HepG2 (cell line): ENCODE measurements around the gene MSI2. TPM values are rescaled to one million over a fixed set of nuclear protein-coding genes. Genes with fewer than 3 reads are reported as not detected.

ENCODE experiments used
- ATAC-seq: fragments of 200-7000 bp; cut with Tn5 transposase; 3 replicates; pipeline ENCODE4 v1.9.1; 2020; ENCODE audit warnings: mild to moderate bottlenecking, moderate library complexity
- BruUV-seq: library from RNA; stranded (reverse); fragments of 400-500 nt; replicated peaks from 2 replicates; lab custom pipeline; 2021; lab: Mats Ljungman, UMichigan
- CTCF ChIA-PET: fragments of 300-600 bp; formaldehyde crosslinking; extraction: SDS; loops from one replicate; lab custom pipeline; 2021; ENCODE audit warnings: low total read pairs, inconsistent platforms, low intra/inter-chr PET ratio; lab: Yijun Ruan, JAX
- POLR2A ChIA-PET: fragments of 350-600 bp; sonication (Branson Sonifier 250); formaldehyde crosslinking; loops from one replicate; lab custom pipeline; 2020; ENCODE audit warnings: antibody characterized with exemption, inconsistent platforms; lab: Yijun Ruan, JAX
- DNase-seq: peaks from one replicate; pipeline ENCODE4 v3.0.0-alpha.2; 2015; ENCODE audit warnings: low spot score
- FAIRE-seq: peaks from 3 replicates; lab custom pipeline; 2011; peaks lifted over from hg19 to GRCh38; lab: Jason Lieb, UNC
- H2AFZ ChIP-seq: one replicate; pipeline ENCODE4 v1.6.1; 2011; ENCODE audit warnings: low read length, inconsistent platforms
- H3K27ac ChIP-seq: fragments of 300-600 bp; 3 replicates; pipeline ENCODE4 v1.8.0; 2011; ENCODE audit warnings: mixed run types, mild to moderate bottlenecking, mixed read lengths, low read length, inconsistent platforms; ENCODE audit not compliant: insufficient read depth; ENCODE audit errors: extremely low read length
- H3K27me3 ChIP-seq, 2 experiments: fragments of 200-600 bp in 1 of 2; 2 replicates in 1 of 2; 3 replicates in 1 of 2; pipeline versions ENCODE4 v1.6.0 to v1.8.0; 2011; ENCODE audit warnings: low read length in 2 of 2, mild to moderate bottlenecking in 2 of 2, moderate library complexity in 2 of 2, inconsistent platforms in 1 of 2; ENCODE audit not compliant: insufficient read depth in 2 of 2, control insufficient read depth in 1 of 2
- H3K36me3 ChIP-seq, 2 experiments: fragments of 200-600 bp in 1 of 2; replicated peaks in 1 of 2; 2 replicates in 1 of 2; 3 replicates in 1 of 2; pipeline versions ENCODE4 v1.5.1 to v1.8.0; 2011; ENCODE audit warnings: low read length in 2 of 2, inconsistent platforms in 1 of 2; ENCODE audit not compliant: insufficient read depth in 2 of 2, control insufficient read depth in 1 of 2
- H3K4me1 ChIP-seq: 2 replicates; pipeline ENCODE4 v1.5.1; 2012; ENCODE audit warnings: low read length, inconsistent platforms; ENCODE audit not compliant: insufficient read depth
- H3K4me2 ChIP-seq: 2 replicates; pipeline ENCODE4 v1.6.0; 2011; ENCODE audit warnings: low read depth, low read length, inconsistent platforms
- H3K4me3 ChIP-seq, 3 experiments: fragments of 200-600 bp in 1 of 3; sonication (generic), shearing (Covaris generic) in 1 of 3; replicated peaks in 1 of 3; 2 replicates each; pipeline ENCODE4 v1.5.1; 2011 to 2016; ENCODE audit warnings: low read length in 3 of 3, inconsistent platforms in 2 of 3, low read depth in 2 of 3, mild to moderate bottlenecking in 2 of 3, control low read depth in 1 of 3, mixed read lengths in 1 of 3; ENCODE audit not compliant: insufficient read depth in 1 of 3
- H3K79me2 ChIP-seq: one replicate; pipeline ENCODE4 v1.6.1; 2011; ENCODE audit warnings: low read length, inconsistent platforms; ENCODE audit not compliant: insufficient read depth
- H3K9ac ChIP-seq: 2 replicates; pipeline ENCODE4 v1.6.0; 2011; ENCODE audit warnings: mild to moderate bottlenecking, low read depth, low read length, inconsistent platforms; ENCODE audit not compliant: insufficient read depth
- H3K9me3 ChIP-seq: 2 replicates; pipeline ENCODE4 v1.5.1; 2012; ENCODE audit warnings: mild to moderate bottlenecking, low read length
- H4K20me1 ChIP-seq: 2 replicates; pipeline ENCODE4 v1.6.0; 2011; ENCODE audit warnings: inconsistent platforms, mild to moderate bottlenecking, low read length, moderate library complexity; ENCODE audit not compliant: insufficient read depth
- HDAC2 ChIP-seq: sonication (generic); formaldehyde crosslinking; IDR thresholded peaks from 2 replicates; pipeline ENCODE4 v1.4.0; 2020; ENCODE audit warnings: missing genetic modification reagents
- MXI1 ChIP-seq: IDR thresholded peaks from 3 replicates; pipeline ENCODE4 v1.6.1; 2012; ENCODE audit warnings: low read depth, low read length, inconsistent platforms, borderline replicate concordance
- ZBTB39 ChIP-seq: sonication (generic); formaldehyde crosslinking; IDR thresholded peaks from 2 replicates; pipeline ENCODE4 v1.5.0; 2020; ENCODE audit warnings: missing genetic modification reagents
- ZNF263 ChIP-seq: sonication (generic); formaldehyde crosslinking; IDR thresholded peaks from 2 replicates; pipeline ENCODE4 v1.4.0; 2020; ENCODE audit warnings: missing genetic modification reagents
- ZNF550 ChIP-seq: sonication (generic); formaldehyde crosslinking; IDR thresholded peaks from 2 replicates; pipeline ENCODE4 v1.4.0; 2020; ENCODE audit warnings: mild to moderate bottlenecking, missing genetic modification reagents, borderline replicate concordance
- ZNF619 ChIP-seq: sonication (generic); formaldehyde crosslinking; IDR thresholded peaks from 2 replicates; pipeline ENCODE4 v1.4.0; 2020; ENCODE audit warnings: mild to moderate bottlenecking, missing genetic modification reagents
- ZNF687 ChIP-seq: sonication (generic); formaldehyde crosslinking; IDR thresholded peaks from 2 replicates; pipeline ENCODE4 v1.5.1; 2020; ENCODE audit warnings: mild to moderate bottlenecking, missing genetic modification reagents, moderate library complexity
- WGBS: methylation state at CpG from one replicate; pipeline ENCODE4 v1.1.6; 2017; ENCODE audit warnings: low lambda C conversion rate; 5-methylcytosine and 5-hydroxymethylcytosine counted together
- in situ Hi-C: cut with HindIII; loops from 2 replicates; pipeline ENCODE4 v1.10.0; 2017; ENCODE audit warnings: low pct_unique_long_range_greater_than_20kb; ENCODE audit not compliant: extremely low pct_ligation_motif_present
- intact Hi-C: fragments of 100-400 bp; cut with micrococcal nuclease; formaldehyde crosslinking; loops from one replicate; pipeline ENCODE4 v1.10.0; 2022; ENCODE audit not compliant: unreplicated experiment
- polyA plus RNA-seq, 8 experiments: library from polyadenylated mRNA; depleted of rRNA in 3 of 8; stranded (reverse) in 7 of 8; unstranded in 1 of 8; fragments of >200 nt; fragmentation: Illumina TruSeq in 4 of 8; extraction: Trizol in 4 of 8; gene quantifications; 2 replicates each; pipeline versions ENCODE4 v1.2.1 to v1.2.3, GENCODE V29; 2011 to 2016; ENCODE audit warnings: low read depth in 4 of 8, missing spikeins in 1 of 8, mixed read lengths in 1 of 8; ENCODE audit not compliant: insufficient read depth in 1 of 8
- total RNA-seq, 5 experiments: library from RNA; depleted of rRNA; stranded (reverse); fragments of >200 nt; fragmentation: Illumina TruSeq; extraction: Trizol; gene quantifications; 2 replicates each; pipeline ENCODE4 v1.2.3, GENCODE V29; 2016; ENCODE audit warnings: low read depth in 1 of 5

The MSI2 gene
- total and polyA plus RNA-seq, 2 of the 13 experiments (the other 11 are each of a cell fraction or from before 2014, with no cell fraction given): 77.5 to 78.4 TPM

- no peak overlapping the region for H3K4me2 ChIP-seq
- no peak overlapping the region for H3K27ac ChIP-seq
- ChIA-PET CTCF (no interaction called here), POLR2A (no interaction called here)
- no peaks in the 10 kb centered on the region for H3K9me3 ChIP-seq
- peaks cover 52% of the 10 kb centered on the region for H3K4me1 ChIP-seq
- WGBS: 95% methylated on average over 6 of the region's 6 CpGs
- peaks cover 27 to 57% of the 10 kb centered on the region in 2 experiments for H3K36me3 ChIP-seq
- no TSS peak for BruUV-seq
- H3K9ac ChIP-seq: no peak overlapping the region
- ATAC-seq (no peak), FAIRE-seq (no peak), DNase-seq (no peak)
- no peaks in the 10 kb centered on the region for H3K27me3 ChIP-seq
- 0 out of 2 replicates have a peak, but pooled peaks cover 2% of the 10 kb centered on the region for H4K20me1 ChIP-seq
- intact Hi-C loops (no loop called here), in situ Hi-C loops (no loop called here)
- H3K79me2 ChIP-seq: peaks cover 39% of the 10 kb centered on the region
- no peak overlapping the region for H2AFZ ChIP-seq
- TF ChIP-seq ZBTB39 (CRISPR knock-in tag): no peak
- TF ChIP-seq ZNF619 (CRISPR knock-in tag): 0 out of 2 replicates have a peak, but pooled peaks have one; percentile 42
- TF ChIP-seq ZNF550: 0 out of 2 replicates have a peak, but pooled peaks have one; percentile 42
- peak; percentile 67 for TF ChIP-seq ZNF263 (CRISPR knock-in tag)
- TF ChIP-seq HDAC2 (CRISPR knock-in tag): no peak
- TF ChIP-seq MXI1: no peak
- peak; percentile 32; the same call in 1 of the 2 replicates for TF ChIP-seq ZNF687 (CRISPR knock-in tag)
- no peak overlapping the region for H3K4me3 ChIP-seq
Observed at GRCh38 chr17:57350266-57350665, 93.9 kb downstream of the MSI2 start.
